Measurements from ENCODE around the gene LAMTOR5.

Gene LAMTOR5

GRCh38 chr1:110370827-110371226, 36.7 kb downstream of the LAMTOR5 start:
- ATAC-seq: peak; percentile 90
- TF ChIP-seq ZNF8 (CRISPR knock-in tag; IDR thresholded peaks at IDR 0.05) (no peak), ZNF565 (CRISPR knock-in tag; conservative IDR thresholded peaks at IDR 0.05; ENCODE audit: low read depth) (no peak), ISL1 (CRISPR knock-in tag; IDR thresholded peaks at IDR 0.05) (no peak), ARNTL (CRISPR knock-in tag; IDR thresholded peaks at IDR 0.05; ENCODE audit: borderline replicate concordance, low read depth) (no peak), GLIS3 (CRISPR knock-in tag; IDR thresholded peaks at IDR 0.05) (no peak), ESRRG (CRISPR knock-in tag; IDR thresholded peaks at IDR 0.05) (no peak), CSDC2 (CRISPR knock-in tag; IDR thresholded peaks at IDR 0.05) (no peak), RARB (CRISPR knock-in tag; IDR thresholded peaks at IDR 0.05) (no peak), PATZ1 (CRISPR knock-in tag; IDR thresholded peaks at IDR 0.05; ENCODE audit: borderline replicate concordance) (no peak), POU6F1 (CRISPR knock-in tag; IDR thresholded peaks at IDR 0.05; ENCODE audit: borderline replicate concordance, low read depth) (no peak), CREB5 (CRISPR knock-in tag; IDR thresholded peaks at IDR 0.05; ENCODE audit: low read depth) (no peak), ZFP30 (CRISPR knock-in tag; IDR thresholded peaks at IDR 0.05) (no peak), TOX (CRISPR knock-in tag; IDR thresholded peaks at IDR 0.05; ENCODE audit: borderline replicate concordance) (no peak), TSHZ2 (CRISPR knock-in tag; IDR thresholded peaks at IDR 0.05) (no peak), OSR1 (CRISPR knock-in tag; IDR thresholded peaks at IDR 0.05) (no peak), ZFP3 (CRISPR knock-in tag; IDR thresholded peaks at IDR 0.05) (no peak)

- no peak for ATAC-seq
- no peak for TF ChIP-seq PPARA (CRISPR knock-in tag; IDR thresholded peaks at IDR 0.05; ENCODE audit: borderline replicate concordance)
- no peak for TF ChIP-seq TCF4 (CRISPR knock-in tag; IDR thresholded peaks at IDR 0.05; ENCODE audit: borderline replicate concordance)
- TF ChIP-seq GLIS3 (CRISPR knock-in tag; IDR thresholded peaks at IDR 0.05): no peak
- TF ChIP-seq SNAI2 (CRISPR knock-in tag; IDR thresholded peaks at IDR 0.05): no peak
- TF ChIP-seq ESRRG (CRISPR knock-in tag; IDR thresholded peaks at IDR 0.05): no peak
- no peak for TF ChIP-seq CREB5 (CRISPR knock-in tag; IDR thresholded peaks at IDR 0.05; ENCODE audit: low read depth)
- TF ChIP-seq POU6F1 (CRISPR knock-in tag; IDR thresholded peaks at IDR 0.05; ENCODE audit: borderline replicate concordance, low read depth): no peak
- no peak for TF ChIP-seq TSHZ2 (CRISPR knock-in tag; IDR thresholded peaks at IDR 0.05)
- TF ChIP-seq ISL1 (CRISPR knock-in tag; IDR thresholded peaks at IDR 0.05): no peak
- TF ChIP-seq ZNF70 (CRISPR knock-in tag; IDR thresholded peaks at IDR 0.05): no peak
- no peak for TF ChIP-seq RARB (CRISPR knock-in tag; IDR thresholded peaks at IDR 0.05)
- no peak for TF ChIP-seq BACH2 (CRISPR knock-in tag; IDR thresholded peaks at IDR 0.05; ENCODE audit: borderline replicate concordance)
- no peak for TF ChIP-seq ZNF8 (CRISPR knock-in tag; IDR thresholded peaks at IDR 0.05)
- no peak for TF ChIP-seq OSR1 (CRISPR knock-in tag; IDR thresholded peaks at IDR 0.05)
- no peak for TF ChIP-seq PATZ1 (CRISPR knock-in tag; IDR thresholded peaks at IDR 0.05; ENCODE audit: borderline replicate concordance)
- no peak for TF ChIP-seq ZC3H10 (CRISPR knock-in tag; IDR thresholded peaks at IDR 0.05)
- no peak for TF ChIP-seq ZFP3 (CRISPR knock-in tag; IDR thresholded peaks at IDR 0.05)
These were observed 43.3 kb downstream of the LAMTOR5 start for GRCh38 chr1:110364221-110364620.

Measured in SK-N-SH treated with all-trans-retinoic acid at 6 μM for 48 hours (cell line).